Superior temporal gyrus (tissue), 1 donor: ENCODE results near the gene GLUD2.
A peak's percentile ranks its signal among the peaks of the same experiment; 100 is the strongest.
"Not testable (repeated sequence)": the region's sequence is repeated elsewhere in the genome, so short reads cannot be mapped to it uniquely, and the experiment has no call there.

Experiments
- DNase-seq: peaks from one replicate; pipeline ENCODE4 v3.0.0-alpha.2; 2016; ENCODE audit errors: extremely low spot score

Gene GLUD2

GRCh38 chrX:121047441-121048419, at the start of gene GLUD2:
TSS of gene GLUD2 (plus strand) at chrX:121047610. CDS start at chrX:121047685, 75 bp downstream.
- peak; percentile 18 for DNase-seq

GRCh38 chrX:120999413-120999812, 48.0 kb upstream of the GLUD2 start:
- DNase-seq, result no peak

- peak; percentile 19 for DNase-seq
Observed at GRCh38 chrX:121000589-121000988, 46.8 kb upstream of the GLUD2 start.

- DNase-seq, result peak; percentile 30
Observed at GRCh38 chrX:121008920-121009319, 38.5 kb upstream of the GLUD2 start.

GRCh38 chrX:121009764-121010163, 37.6 kb upstream of the GLUD2 start:
- peak; percentile 8 for DNase-seq

- peak; percentile 68 for DNase-seq
Observed at GRCh38 chrX:121010218-121010617, 37.2 kb upstream of the GLUD2 start.

- no peak for DNase-seq
Observed at GRCh38 chrX:121011254-121011653, 36.2 kb upstream of the GLUD2 start.

- no peak for DNase-seq
Observed at GRCh38 chrX:121013897-121014455, 33.4 kb upstream of the GLUD2 start.

- no peak for DNase-seq
Observed at GRCh38 chrX:121014826-121015225, 32.6 kb upstream of the GLUD2 start.

- DNase-seq, result no peak
Observed at GRCh38 chrX:121028419-121028818, 19.0 kb upstream of the GLUD2 start.

GRCh38 chrX:121030083-121030482, 17.3 kb upstream of the GLUD2 start:
- DNase-seq, result no peak

- DNase-seq, result no peak
Observed at GRCh38 chrX:121032531-121032930, 14.9 kb upstream of the GLUD2 start.

GRCh38 chrX:121036137-121036536, 11.3 kb upstream of the GLUD2 start:
- DNase-seq, result no peak

- no peak for DNase-seq
Observed at GRCh38 chrX:121036951-121037350, 10.5 kb upstream of the GLUD2 start.

- no peak for DNase-seq
Observed at GRCh38 chrX:121050781-121051180, 3.4 kb downstream of the GLUD2 start.

- no peak for DNase-seq
Observed at GRCh38 chrX:121052122-121052521, 4.7 kb downstream of the GLUD2 start.

GRCh38 chrX:121062289-121062688, 14.9 kb downstream of the GLUD2 start:
- DNase-seq, result no peak

- DNase-seq, result no peak
Observed at GRCh38 chrX:121064579-121064978, 17.2 kb downstream of the GLUD2 start.

GRCh38 chrX:121084247-121084646, 36.8 kb downstream of the GLUD2 start:
- not testable (repeated sequence) for DNase-seq

- no peak for DNase-seq
Observed at GRCh38 chrX:121084903-121085611, 37.6 kb downstream of the GLUD2 start.

- DNase-seq, result no peak
Observed at GRCh38 chrX:121085612-121086010, 38.2 kb downstream of the GLUD2 start.

- DNase-seq, result no peak
Observed at GRCh38 chrX:121093011-121093410, 45.6 kb downstream of the GLUD2 start.
